Transverse colon (tissue), 4 donors: ENCODE measurements around the gene PRSS57. TPM values are rescaled to one million over a fixed set of nuclear protein-coding genes. Genes with fewer than 3 reads are reported as not detected.

Source experiments
- DNase-seq: peaks from one replicate; pipeline ENCODE4 v3.0.0-alpha.2; 2019
- H3K27ac ChIP-seq, 4 donors: fragments of 200-600 bp; sonication (generic); 2 replicates each; pipeline ENCODE4 v1.5.1; 2016 to 2018; ENCODE audit warnings: inconsistent platforms in 4 of 4
- H3K27me3 ChIP-seq: fragments of 200-600 bp; sonication (generic); 2 replicates; pipeline ENCODE4 v1.5.1; 2017; ENCODE audit warnings: inconsistent platforms
- H3K36me3 ChIP-seq, 4 donors: fragments of 200-600 bp; sonication (generic); 2 replicates each; pipeline ENCODE4 v1.5.1; 2017 to 2019; ENCODE audit warnings: inconsistent platforms in 4 of 4
- H3K4me1 ChIP-seq, 4 donors: fragments of 200-600 bp; sonication (generic); 2 replicates each; pipeline ENCODE4 v1.5.1; 2017 to 2020; ENCODE audit warnings: inconsistent platforms in 4 of 4
- H3K4me3 ChIP-seq, 4 donors: fragments of 200-600 bp; sonication (generic); 1 replicate in 1 of 4; 2 replicates in 3 of 4; pipeline versions ENCODE4 v1.5.1 to v1.6.1; 2017 to 2019; ENCODE audit warnings: inconsistent platforms in 4 of 4
- H3K9me3 ChIP-seq, 2 donors: fragments of 200-600 bp; sonication (generic); 2 replicates each; pipeline ENCODE4 v1.5.1; 2017 to 2019; ENCODE audit warnings: inconsistent platforms in 2 of 2
- EP300 ChIP-seq: sonication (generic); formaldehyde crosslinking; IDR thresholded peaks from one replicate; pipeline ENCODE4 v1.6.1; 2017; ENCODE audit warnings: antibody characterized with exemption, low read depth
- POLR2A ChIP-seq: fragments of 450-650 bp; IDR thresholded peaks from one replicate; pipeline ENCODE4 v1.6.1; 2016; ENCODE audit warnings: antibody characterized with exemption, mild to moderate bottlenecking, moderate library complexity
- POLR2AphosphoS5 ChIP-seq, 3 donors: sonication (generic); formaldehyde crosslinking; IDR thresholded peaks; one replicate each; pipeline ENCODE4 v1.6.1; 2016; ENCODE audit warnings: antibody characterized with exemption in 3 of 3
- WGBS, 2 donors: methylation state at CpG; one replicate each; pipeline ENCODE4 v1.1.5; 2018; ENCODE audit warnings: low coverage in 1 of 2; 5-methylcytosine and 5-hydroxymethylcytosine counted together
- in situ Hi-C, 4 donors: fragments of 200-750 bp; cut with MboI; loops; one replicate each; pipeline versions ENCODE4 v1.15.0 to v1.15.1; 2017; ENCODE audit warnings: low sequenced_read_pairs in 3 of 4, low pct_ligation_motif_present in 1 of 4, low pct_unique_long_range_greater_than_20kb in 1 of 4
- intact Hi-C: fragments of 100-400 bp; cut with DNase I; formaldehyde crosslinking; loops from one replicate; pipeline ENCODE4 v1.15.1; 2023; ENCODE audit warnings: low total_unique reads
- total RNA-seq, 4 donors: library from RNA; depleted of rRNA; stranded (reverse); fragments of >200 nt; gene quantifications; one replicate each; pipeline ENCODE4 v1.1.0, GENCODE V29; 2016
- TF ChIP-seq, protein P1 (sequence below), 5 experiments: fragments of 200-600 bp in 3 of 5; fragments of 450-650 bp in 2 of 5; sonication (generic) in 3 of 5; IDR thresholded peaks; 1 replicate in 2 of 5; 2 replicates in 3 of 5; pipeline ENCODE4 v1.5.1; 2016 to 2017; ENCODE audit warnings: antibody characterized with exemption in 5 of 5, inconsistent platforms in 3 of 5, mild to moderate bottlenecking in 2 of 5, moderate library complexity in 1 of 5

Gene PRSS57
- total RNA-seq, 4 donors from 2014 or later = not detected

DNA sequence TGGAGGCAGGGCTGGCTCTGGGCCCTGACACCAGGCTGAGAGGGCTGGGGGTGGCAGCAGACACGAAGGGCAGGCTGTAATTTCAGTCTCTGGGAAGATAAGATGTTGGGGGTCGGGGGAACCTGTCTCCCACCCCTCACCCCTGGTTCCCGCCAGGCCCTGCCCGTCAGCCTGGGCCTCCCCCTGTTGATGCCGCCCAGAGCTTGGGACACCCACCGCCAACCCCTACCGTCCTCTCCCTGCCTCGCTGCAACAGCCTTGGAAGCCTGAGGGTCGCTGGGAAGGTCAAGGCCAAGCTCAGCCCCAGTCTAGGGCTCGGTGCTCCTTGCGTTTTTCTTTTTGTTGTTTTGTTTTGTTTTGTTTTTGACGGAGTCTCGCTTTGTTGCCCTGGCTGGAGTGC is 28.0 kb upstream of the PRSS57 start:
- TF ChIP-seq, protein P1, sequence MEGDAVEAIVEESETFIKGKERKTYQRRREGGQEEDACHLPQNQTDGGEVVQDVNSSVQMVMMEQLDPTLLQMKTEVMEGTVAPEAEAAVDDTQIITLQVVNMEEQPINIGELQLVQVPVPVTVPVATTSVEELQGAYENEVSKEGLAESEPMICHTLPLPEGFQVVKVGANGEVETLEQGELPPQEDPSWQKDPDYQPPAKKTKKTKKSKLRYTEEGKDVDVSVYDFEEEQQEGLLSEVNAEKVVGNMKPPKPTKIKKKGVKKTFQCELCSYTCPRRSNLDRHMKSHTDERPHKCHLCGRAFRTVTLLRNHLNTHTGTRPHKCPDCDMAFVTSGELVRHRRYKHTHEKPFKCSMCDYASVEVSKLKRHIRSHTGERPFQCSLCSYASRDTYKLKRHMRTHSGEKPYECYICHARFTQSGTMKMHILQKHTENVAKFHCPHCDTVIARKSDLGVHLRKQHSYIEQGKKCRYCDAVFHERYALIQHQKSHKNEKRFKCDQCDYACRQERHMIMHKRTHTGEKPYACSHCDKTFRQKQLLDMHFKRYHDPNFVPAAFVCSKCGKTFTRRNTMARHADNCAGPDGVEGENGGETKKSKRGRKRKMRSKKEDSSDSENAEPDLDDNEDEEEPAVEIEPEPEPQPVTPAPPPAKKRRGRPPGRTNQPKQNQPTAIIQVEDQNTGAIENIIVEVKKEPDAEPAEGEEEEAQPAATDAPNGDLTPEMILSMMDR (IDR thresholded peaks at IDR 0.05) = no peak
- TF ChIP-seq POLR2A (no peak), EP300 (no peak), POLR2AphosphoS5 (IDR thresholded peaks at IDR 0.05) (no peak)
- H3K27ac ChIP-seq = no peak overlapping the region
- no peak for DNase-seq
- H3K9me3 ChIP-seq = no peaks in the 10 kb centered on the region
- no peak overlapping the region for H3K4me3 ChIP-seq
- H3K36me3 ChIP-seq = no peaks in the 10 kb centered on the region
- H3K27me3 ChIP-seq = peaks cover 42% of the 10 kb centered on the region
- 64% methylated on average over 11 of the region's 13 CpGs; no CpG with 5 or more reads in 1 of the 2 donors for WGBS, 2 donors
- peaks cover 0 to 16% (median 10%) of the 10 kb centered on the region in 4 donors for H3K4me1 ChIP-seq
- intact Hi-C loops = no loop called here
- in situ Hi-C loops = no loop called here

DNA sequence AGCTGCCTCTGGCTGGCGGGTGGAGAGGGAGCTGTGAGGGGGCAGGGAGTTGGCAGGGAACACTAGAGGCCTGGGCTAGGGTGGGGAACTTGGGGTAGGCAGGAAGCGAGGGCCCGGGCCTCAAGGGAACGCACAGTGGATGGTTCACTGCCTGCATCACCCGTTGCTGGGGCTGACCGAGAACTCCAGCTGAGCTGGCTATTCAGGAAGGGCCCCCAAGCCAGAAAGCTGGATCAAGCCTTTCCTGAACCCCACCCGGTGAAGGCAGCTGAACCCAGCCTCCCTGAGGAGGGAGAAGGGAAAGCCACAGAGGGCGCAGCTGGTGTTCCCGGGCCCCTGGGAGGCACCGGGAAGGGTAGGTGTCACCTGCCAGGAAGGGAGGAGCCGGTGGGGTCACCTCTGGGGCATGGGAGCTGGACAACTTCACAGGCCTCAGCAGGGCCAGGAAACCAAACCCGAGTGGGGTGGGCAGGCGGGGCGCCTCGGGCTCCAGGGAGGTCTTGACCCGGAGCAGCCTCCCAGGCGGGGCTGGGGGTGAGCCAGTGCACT is 27.4 kb upstream of the PRSS57 start:
- peaks cover 47% of the 10 kb centered on the region for H3K27me3 ChIP-seq
- in situ Hi-C loops (no loop called here), intact Hi-C loops (no loop called here)
- no peaks in the 10 kb centered on the region for H3K9me3 ChIP-seq
- no peak for DNase-seq
- H3K4me3 ChIP-seq = no peak overlapping the region
- H3K27ac ChIP-seq = no peak overlapping the region
- no peak for TF ChIP-seq POLR2AphosphoS5 (IDR thresholded peaks at IDR 0.05)
- TF ChIP-seq EP300 = no peak
- no peak for TF ChIP-seq POLR2A
- TF ChIP-seq, protein P1 (IDR thresholded peaks at IDR 0.05) = no peak
- peaks cover 0 to 16% (median 10%) of the 10 kb centered on the region in 4 donors for H3K4me1 ChIP-seq
- no peaks in the 10 kb centered on the region for H3K36me3 ChIP-seq
- WGBS, 2 donors = 39% methylated on average over 15 of the region's 17 CpGs; no CpG with 5 or more reads in 1 of the 2 donors

DNA sequence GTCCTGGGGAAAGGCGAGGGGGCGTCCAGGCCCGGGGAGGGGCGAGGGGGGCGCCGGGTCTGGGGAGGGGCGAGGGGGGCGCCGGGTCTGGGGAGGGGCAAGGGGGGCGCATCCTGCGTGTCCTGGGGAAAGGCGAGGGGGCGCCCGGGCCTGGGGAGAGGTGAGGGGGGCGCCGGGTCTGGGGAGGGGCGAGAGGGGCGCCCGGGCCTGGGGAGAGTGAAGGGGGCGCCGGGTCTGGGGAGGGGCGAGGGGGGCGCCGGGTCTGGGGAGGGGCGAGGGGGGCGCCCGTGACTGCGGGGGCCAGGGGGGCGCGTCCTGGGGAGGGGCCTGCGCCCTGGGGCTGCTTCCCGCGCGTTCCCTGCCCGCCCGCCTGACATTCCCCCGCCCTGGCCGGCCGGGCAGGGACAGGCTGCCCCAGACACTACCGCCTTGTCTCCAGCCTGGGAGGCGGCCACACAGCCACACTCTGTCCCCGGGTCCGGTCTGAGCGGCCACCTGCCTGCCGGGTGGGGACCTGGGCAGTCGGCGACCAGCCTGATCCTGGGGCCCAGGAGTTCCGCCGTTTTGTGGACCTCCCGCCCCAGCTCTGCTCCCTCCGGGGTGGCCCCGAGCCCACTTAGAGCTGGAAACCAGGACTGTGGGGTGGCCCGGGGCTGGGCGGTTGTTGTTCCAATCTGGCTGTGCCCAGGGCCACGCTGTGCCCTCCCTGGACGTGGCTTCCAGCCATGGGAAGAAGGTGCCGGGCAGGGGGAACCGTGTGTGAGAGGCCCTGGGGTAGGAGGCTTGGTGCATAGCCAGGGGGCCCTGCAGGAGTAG is 25.3 kb upstream of the PRSS57 start:
- Histone ChIP-seq H3K4me1 (peaks cover 0 to 16% (median 10%) of the 10 kb centered on the region in 4 donors), H3K4me3 (no peak overlapping the region)
- 23 to 29% methylated on average over 8 to 13 of the region's 58 CpGs for WGBS, 2 donors

More for the DNA sequence above, 25.3 kb upstream of the PRSS57 start:
- in situ Hi-C loops (no loop called here), intact Hi-C loops (no loop called here)
- TF ChIP-seq POLR2A = no peak
- TF ChIP-seq, protein P1 (IDR thresholded peaks at IDR 0.05) = no peak
- no peak for TF ChIP-seq EP300
- TF ChIP-seq POLR2AphosphoS5 (IDR thresholded peaks at IDR 0.05) = no peak
- Histone ChIP-seq H3K9me3 (peaks cover 0 to under 1% of the 10 kb centered on the region in 2 donors), H3K27ac (peak overlapping the region in 1 of 4 donors; percentile 0), H3K27me3 (peaks cover 52% of the 10 kb centered on the region), H3K36me3 (no peaks in the 10 kb centered on the region)
- DNase-seq = no peak
